GM23338 (cell line): ENCODE measurements around the gene U2SURP.

Source experiments
- CREB1 ChIP-seq: fragments of 250-450 bp; sonication (Bioruptor Pico); IDR thresholded peaks from 2 replicates; pipeline ENCODE4 v1.5.0; 2020; ENCODE audit warnings: low read depth, mild to moderate bottlenecking, moderate library complexity
- EZH2 ChIP-seq: fragments of 200-600 bp; sonication (generic); IDR thresholded peaks from one replicate; pipeline ENCODE4 v1.8.0; 2017; ENCODE audit warnings: antibody characterized with exemption, mild to moderate bottlenecking, low read depth; ENCODE audit not compliant: unreplicated experiment
- EZH2phosphoT487 ChIP-seq: fragments of 200-600 bp; sonication (generic); IDR thresholded peaks from one replicate; pipeline ENCODE4 v1.8.1; 2018; ENCODE audit warnings: antibody characterized with exemption; ENCODE audit not compliant: unreplicated experiment
- POLR2AphosphoS5 ChIP-seq: IDR thresholded peaks from 2 replicates; pipeline ENCODE4 v1.6.1; 2016; ENCODE audit warnings: antibody characterized with exemption, low read depth
- ZNF114 ChIP-seq: fragments of 250-450 bp; sonication (Bioruptor Pico); IDR thresholded peaks from 2 replicates; pipeline ENCODE4 v1.5.0; 2020; ENCODE audit warnings: mild to moderate bottlenecking, moderate library complexity
- TF ChIP-seq, protein P1 (sequence below), 2 experiments: fragments of 200-600 bp in 1 of 2; sonication (generic) in 1 of 2; conservative IDR thresholded peaks; 2 replicates each; pipeline versions ENCODE4 v1.5.1 to v1.6.1; 2016 to 2017; ENCODE audit warnings: antibody characterized with exemption in 2 of 2, low read depth in 2 of 2, mild to moderate bottlenecking in 2 of 2, moderate library complexity in 1 of 2
- TF ChIP-seq, protein P2 (sequence below): IDR thresholded peaks from one replicate; pipeline ENCODE4 v1.6.1; 2018; ENCODE audit warnings: antibody characterized with exemption; ENCODE audit not compliant: unreplicated experiment

DNA sequence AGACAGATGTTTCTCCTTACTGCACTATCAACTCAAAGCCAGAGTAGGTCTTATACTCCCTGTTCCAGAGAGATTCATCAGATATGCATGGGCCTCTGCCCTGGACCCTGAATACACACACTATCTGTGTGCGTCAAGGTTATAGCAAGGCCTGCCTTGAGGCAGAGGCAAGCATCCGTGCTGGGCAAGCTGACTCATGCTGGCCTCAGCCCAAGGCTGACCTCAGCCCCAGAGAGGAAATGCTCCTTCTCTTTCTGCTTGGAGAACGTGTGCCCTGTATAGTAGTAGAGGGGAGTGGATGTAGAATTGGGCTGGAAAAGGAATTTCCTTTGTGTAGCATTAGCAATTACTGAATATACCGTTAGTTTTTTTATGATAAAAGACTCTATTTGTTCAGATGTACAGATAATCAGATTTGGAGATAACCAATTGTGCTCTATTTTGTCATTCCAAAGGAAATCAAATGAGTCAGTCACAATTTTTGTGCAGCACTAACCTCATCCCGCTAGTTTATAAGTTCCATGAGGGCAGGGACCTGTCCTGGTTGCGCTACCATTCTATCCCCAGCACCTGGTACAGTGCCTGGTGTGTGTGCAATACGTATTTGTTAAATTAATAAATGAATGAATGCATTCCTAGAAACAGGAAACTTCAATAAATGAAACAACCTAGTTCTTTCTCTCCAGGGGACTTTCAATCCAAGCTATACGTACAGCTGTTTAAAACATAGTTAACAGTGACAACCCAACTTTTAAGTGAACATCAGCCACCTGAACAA, 24.6 kb upstream of the U2SURP start:
- TF ChIP-seq, protein P1, sequence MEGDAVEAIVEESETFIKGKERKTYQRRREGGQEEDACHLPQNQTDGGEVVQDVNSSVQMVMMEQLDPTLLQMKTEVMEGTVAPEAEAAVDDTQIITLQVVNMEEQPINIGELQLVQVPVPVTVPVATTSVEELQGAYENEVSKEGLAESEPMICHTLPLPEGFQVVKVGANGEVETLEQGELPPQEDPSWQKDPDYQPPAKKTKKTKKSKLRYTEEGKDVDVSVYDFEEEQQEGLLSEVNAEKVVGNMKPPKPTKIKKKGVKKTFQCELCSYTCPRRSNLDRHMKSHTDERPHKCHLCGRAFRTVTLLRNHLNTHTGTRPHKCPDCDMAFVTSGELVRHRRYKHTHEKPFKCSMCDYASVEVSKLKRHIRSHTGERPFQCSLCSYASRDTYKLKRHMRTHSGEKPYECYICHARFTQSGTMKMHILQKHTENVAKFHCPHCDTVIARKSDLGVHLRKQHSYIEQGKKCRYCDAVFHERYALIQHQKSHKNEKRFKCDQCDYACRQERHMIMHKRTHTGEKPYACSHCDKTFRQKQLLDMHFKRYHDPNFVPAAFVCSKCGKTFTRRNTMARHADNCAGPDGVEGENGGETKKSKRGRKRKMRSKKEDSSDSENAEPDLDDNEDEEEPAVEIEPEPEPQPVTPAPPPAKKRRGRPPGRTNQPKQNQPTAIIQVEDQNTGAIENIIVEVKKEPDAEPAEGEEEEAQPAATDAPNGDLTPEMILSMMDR (conservative IDR thresholded peaks at IDR 0.05; ENCODE audit: low read depth in 2 of 2) = no peak
- TF ChIP-seq POLR2AphosphoS5 (no peak), EZH2phosphoT487 (no peak), CREB1 (CRISPR knock-in tag) (no peak), EZH2 (no peak), ZNF114 (CRISPR knock-in tag) (no peak)
- TF ChIP-seq, protein P2, sequence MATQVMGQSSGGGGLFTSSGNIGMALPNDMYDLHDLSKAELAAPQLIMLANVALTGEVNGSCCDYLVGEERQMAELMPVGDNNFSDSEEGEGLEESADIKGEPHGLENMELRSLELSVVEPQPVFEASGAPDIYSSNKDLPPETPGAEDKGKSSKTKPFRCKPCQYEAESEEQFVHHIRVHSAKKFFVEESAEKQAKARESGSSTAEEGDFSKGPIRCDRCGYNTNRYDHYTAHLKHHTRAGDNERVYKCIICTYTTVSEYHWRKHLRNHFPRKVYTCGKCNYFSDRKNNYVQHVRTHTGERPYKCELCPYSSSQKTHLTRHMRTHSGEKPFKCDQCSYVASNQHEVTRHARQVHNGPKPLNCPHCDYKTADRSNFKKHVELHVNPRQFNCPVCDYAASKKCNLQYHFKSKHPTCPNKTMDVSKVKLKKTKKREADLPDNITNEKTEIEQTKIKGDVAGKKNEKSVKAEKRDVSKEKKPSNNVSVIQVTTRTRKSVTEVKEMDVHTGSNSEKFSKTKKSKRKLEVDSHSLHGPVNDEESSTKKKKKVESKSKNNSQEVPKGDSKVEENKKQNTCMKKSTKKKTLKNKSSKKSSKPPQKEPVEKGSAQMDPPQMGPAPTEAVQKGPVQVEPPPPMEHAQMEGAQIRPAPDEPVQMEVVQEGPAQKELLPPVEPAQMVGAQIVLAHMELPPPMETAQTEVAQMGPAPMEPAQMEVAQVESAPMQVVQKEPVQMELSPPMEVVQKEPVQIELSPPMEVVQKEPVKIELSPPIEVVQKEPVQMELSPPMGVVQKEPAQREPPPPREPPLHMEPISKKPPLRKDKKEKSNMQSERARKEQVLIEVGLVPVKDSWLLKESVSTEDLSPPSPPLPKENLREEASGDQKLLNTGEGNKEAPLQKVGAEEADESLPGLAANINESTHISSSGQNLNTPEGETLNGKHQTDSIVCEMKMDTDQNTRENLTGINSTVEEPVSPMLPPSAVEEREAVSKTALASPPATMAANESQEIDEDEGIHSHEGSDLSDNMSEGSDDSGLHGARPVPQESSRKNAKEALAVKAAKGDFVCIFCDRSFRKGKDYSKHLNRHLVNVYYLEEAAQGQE = no peak
